ENCODE measurements around the gene TSSC4. TPM values are rescaled to one million over a fixed set of nuclear protein-coding genes. Genes with fewer than 3 reads are reported as not detected.

TSSC4 gene
- total and polyA plus RNA-seq, 2 of the 13 experiments (the other 11 are each of a cell fraction or from before 2014, with no cell fraction given): 16.2 to 58.6 TPM

DNA sequence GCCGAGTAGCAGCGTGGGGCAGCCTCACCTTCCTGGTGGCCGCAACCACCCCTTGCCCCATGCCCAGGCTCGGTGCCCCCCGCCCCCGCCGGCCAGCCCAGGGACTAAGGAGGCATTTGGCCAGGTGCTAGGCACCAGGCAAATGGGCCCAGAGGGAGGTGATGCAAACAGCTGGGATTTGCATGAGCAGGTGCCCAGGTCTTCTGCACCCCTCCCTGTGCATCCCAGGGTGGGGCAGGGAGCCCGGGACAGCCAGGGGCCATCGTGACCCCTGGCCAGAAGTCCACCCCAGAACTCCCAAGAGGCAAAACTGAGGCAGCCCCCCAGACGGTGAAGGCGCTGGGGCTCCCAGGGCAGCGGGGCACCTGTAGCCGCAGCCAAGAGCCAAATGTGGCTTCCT is 25.7 kb downstream of the TSSC4 start:
- Histone ChIP-seq H3K9me3 (ENCODE audit: low read length) (no peaks in the 10 kb centered on the region), H3K27ac (ENCODE audit: extremely low read length, insufficient read depth, low read length) (no peak overlapping the region), H3K36me3 (replicated peaks in 1 of 2; ENCODE audit: control insufficient read depth in 1 of 2, insufficient read depth in 2 of 2, low read length in 2 of 2) (no peaks in the 10 kb centered on the region), H3K4me3 (replicated peaks in 1 of 3; ENCODE audit: insufficient read depth in 1 of 3, low read depth in 2 of 3, low read length in 3 of 3) (no peak overlapping the region), H3K4me1 (ENCODE audit: insufficient read depth, low read length) (peaks cover 4% of the 10 kb centered on the region; the same call in 1 of the 2 replicates), H3K4me2 (ENCODE audit: low read depth, low read length) (no peak overlapping the region), H3K27me3 (ENCODE audit: control insufficient read depth in 1 of 2, insufficient read depth in 2 of 2, low read length in 2 of 2) (peaks cover 15 to 58% of the 10 kb centered on the region in 2 experiments), H2AFZ (ENCODE audit: low read length) (no peak overlapping the region), H3K79me2 (ENCODE audit: insufficient read depth, low read length) (no peaks in the 10 kb centered on the region), H3K9ac (ENCODE audit: insufficient read depth, low read depth, low read length) (no peak overlapping the region), H4K20me1 (ENCODE audit: insufficient read depth, low read length) (no peaks in the 10 kb centered on the region)
- no TSS peak for BruUV-seq (replicated peaks)
- TF ChIP-seq KLF16 (CRISPR knock-in tag; IDR thresholded peaks at IDR 0.05): no peak
- TF ChIP-seq NFATC3 (CRISPR knock-in tag; IDR thresholded peaks at IDR 0.05): no peak
- TF ChIP-seq ZC3H4 (CRISPR knock-in tag; IDR thresholded peaks at IDR 0.05; ENCODE audit: borderline replicate concordance): no peak
- TF ChIP-seq RXRA (CRISPR knock-in tag; IDR thresholded peaks at IDR 0.05): no peak
- TF ChIP-seq ETV5 (CRISPR knock-in tag; IDR thresholded peaks at IDR 0.05; ENCODE audit: borderline replicate concordance): no peak
- TF ChIP-seq ZMYM4 (CRISPR knock-in tag; IDR thresholded peaks at IDR 0.05): no peak
- TF ChIP-seq HNRNPK (IDR thresholded peaks at IDR 0.05; ENCODE audit: low read depth, low read length, poor library complexity, severe bottlenecking): no peak
- TF ChIP-seq, protein P1, sequence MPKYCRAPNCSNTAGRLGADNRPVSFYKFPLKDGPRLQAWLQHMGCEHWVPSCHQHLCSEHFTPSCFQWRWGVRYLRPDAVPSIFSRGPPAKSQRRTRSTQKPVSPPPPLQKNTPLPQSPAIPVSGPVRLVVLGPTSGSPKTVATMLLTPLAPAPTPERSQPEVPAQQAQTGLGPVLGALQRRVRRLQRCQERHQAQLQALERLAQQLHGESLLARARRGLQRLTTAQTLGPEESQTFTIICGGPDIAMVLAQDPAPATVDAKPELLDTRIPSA (CRISPR knock-in tag; IDR thresholded peaks at IDR 0.05; ENCODE audit: borderline replicate concordance): no peak
- TF ChIP-seq HNF4G (IDR thresholded peaks at IDR 0.05; ENCODE audit: borderline replicate concordance, low read depth, low read length): no peak
- TF ChIP-seq HNF4G (CRISPR knock-in tag; IDR thresholded peaks at IDR 0.05; ENCODE audit: borderline replicate concordance, low read depth): no peak
- intact Hi-C loops (cut with micrococcal nuclease; ENCODE audit: unreplicated experiment): no loop called here
- CTCF ChIA-PET (ENCODE audit: low intra/inter-chr PET ratio, low total read pairs): no interaction called here
- DNase-seq (ENCODE audit: low spot score): no peak
- no peak for FAIRE-seq
- ATAC-seq: no peak
- POLR2A ChIA-PET: no interaction called here
- WGBS (ENCODE audit: low lambda C conversion rate): 0% methylated on average over 4 of the region's 13 CpGs
- in situ Hi-C loops (cut with HindIII; ENCODE audit: extremely low pct_ligation_motif_present, low pct_unique_long_range_greater_than_20kb): loop anchor here (5.0 to 10.0 kb wide), 2 partner anchors 106 to 269 kb away; partner anchors contain the start of gene KCNQ1OT1

All from HepG2 (cell line).